Measurements from ENCODE around the gene CA12.

DNA sequence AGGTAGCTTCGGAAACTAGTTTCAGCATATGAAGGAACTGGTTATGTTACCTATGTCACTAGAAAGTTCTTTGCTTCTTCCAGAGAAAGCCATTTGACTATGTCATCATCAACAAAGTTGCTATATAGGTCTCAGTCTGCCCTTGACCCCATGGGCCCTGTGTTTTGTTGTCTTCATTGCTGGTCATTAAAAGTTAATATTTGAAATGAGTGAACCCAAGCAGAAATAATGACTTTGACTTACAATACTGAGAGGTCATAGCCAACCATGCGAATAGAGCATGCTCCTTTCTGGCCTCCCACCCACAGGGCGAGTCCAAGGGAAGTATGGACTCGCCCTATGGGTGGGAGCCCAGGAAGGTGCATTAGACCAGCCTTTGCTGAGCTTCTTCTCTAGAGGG lies 63.3 kb downstream of the CA12 start:
- no peak for TF ChIP-seq CTCF (conservative IDR thresholded peaks at IDR 0.05; ENCODE audit: low read length)
- TF ChIP-seq EZH2phosphoT487 (IDR thresholded peaks at IDR 0.05; ENCODE audit: borderline replicate concordance) = no peak
